ENCODE measurements around the gene MYBPC2.

The MYBPC2 gene

GRCh38 chr19:50513746-50514345 lies 81.2 kb downstream of the MYBPC2 start, which contains the start of gene ASPDH:
ASPDH (minus strand) TSS chr19:50513913; CDS start chr19:50513823, 90 bp downstream.
- FAIRE-seq (no peak), DNase-seq (ENCODE audit: low spot score) (no peak)

GRCh38 chr19:50514346-50515167 lies 81.9 kb downstream of the MYBPC2 start:
- FAIRE-seq = peak; percentile 13
- no peak for DNase-seq (ENCODE audit: low spot score)

GRCh38 chr19:50515168-50515561 lies 82.5 kb downstream of the MYBPC2 start:
- DNase-seq (ENCODE audit: low spot score) (no peak), FAIRE-seq (no peak)

Measured in urothelium cell line (cell line).